H9 (cell line): ENCODE data around the gene KIF6. TPM values are rescaled to one million over a fixed set of nuclear protein-coding genes. Genes with fewer than 3 reads are reported as not detected.

Source experiments
- DNase-seq: peaks from one replicate; pipeline ENCODE4 v3.0.0-alpha.2; 2017
- H2AFZ ChIP-seq: one replicate; pipeline ENCODE4 v1.6.1; 2013; ENCODE audit warnings: mild to moderate bottlenecking, low read length, control low read depth, moderate library complexity
- H2AK5ac ChIP-seq: 2 replicates; pipeline ENCODE4 v1.6.1; 2013; ENCODE audit warnings: low read length, control low read depth, mixed read lengths; ENCODE audit not compliant: insufficient read length
- H2BK120ac ChIP-seq: one replicate; pipeline ENCODE4 v1.6.1; 2013; ENCODE audit warnings: low read depth, mild to moderate bottlenecking, low read length, control low read depth, inconsistent platforms; ENCODE audit not compliant: poor library complexity, severe bottlenecking
- H2BK12ac ChIP-seq: 2 replicates; pipeline ENCODE4 v1.6.1; 2013; ENCODE audit warnings: low read length, control low read depth, mixed read lengths, low read depth; ENCODE audit not compliant: insufficient read length
- H2BK15ac ChIP-seq: 2 replicates; pipeline ENCODE4 v1.6.1; 2013; ENCODE audit warnings: low read depth, low read length, control low read depth
- H2BK20ac ChIP-seq: one replicate; pipeline ENCODE4 v1.6.1; 2013; ENCODE audit warnings: low read depth, mild to moderate bottlenecking, low read length, control low read depth, inconsistent platforms; ENCODE audit not compliant: poor library complexity, severe bottlenecking
- H2BK5ac ChIP-seq: 2 replicates; pipeline ENCODE4 v1.6.1; 2013; ENCODE audit warnings: low read length, control low read depth, mixed read lengths; ENCODE audit not compliant: insufficient read length
- H3K14ac ChIP-seq: 2 replicates; pipeline ENCODE4 v1.6.1; 2013; ENCODE audit warnings: low read length, control low read depth; ENCODE audit not compliant: insufficient read depth
- H3K18ac ChIP-seq: 2 replicates; pipeline ENCODE4 v1.6.1; 2013; ENCODE audit warnings: low read depth, mild to moderate bottlenecking, mixed read lengths, low read length, control low read depth; ENCODE audit not compliant: insufficient read length
- H3K23ac ChIP-seq: 2 replicates; pipeline ENCODE4 v1.6.1; 2013; ENCODE audit warnings: low read length, control low read depth, mixed read lengths, low read depth; ENCODE audit not compliant: insufficient read length
- H3K23me2 ChIP-seq: 2 replicates; pipeline ENCODE4 v1.6.1; 2013; ENCODE audit warnings: low read depth, mild to moderate bottlenecking, mixed read lengths, low read length, control low read depth; ENCODE audit not compliant: insufficient read length, poor library complexity, severe bottlenecking
- H3K27ac ChIP-seq: 2 replicates; pipeline ENCODE4 v1.5.1; 2013; ENCODE audit warnings: low read length, control low read depth, mixed read lengths, low read depth; ENCODE audit not compliant: insufficient read length
- H3K27me3 ChIP-seq: 2 replicates; pipeline ENCODE4 v1.6.1; 2013; ENCODE audit warnings: low read length, control low read depth, inconsistent platforms; ENCODE audit not compliant: insufficient read depth
- H3K4ac ChIP-seq: 2 replicates; pipeline ENCODE4 v1.6.1; 2013; ENCODE audit warnings: low read depth, mild to moderate bottlenecking, control low read depth, inconsistent platforms, low read length, moderate library complexity
- H3K4me1 ChIP-seq: 2 replicates; pipeline ENCODE4 v1.6.1; 2013; ENCODE audit warnings: low read length, control low read depth, inconsistent platforms; ENCODE audit not compliant: insufficient read depth
- H3K4me2 ChIP-seq: 2 replicates; pipeline ENCODE4 v1.6.1; 2013; ENCODE audit warnings: low read length, control low read depth, mixed read lengths; ENCODE audit not compliant: insufficient read length, insufficient read depth
- H3K56ac ChIP-seq: 2 replicates; pipeline ENCODE4 v1.6.1; 2013; ENCODE audit warnings: low read depth, mild to moderate bottlenecking, mixed read lengths, low read length, control low read depth; ENCODE audit not compliant: insufficient read length
- H3K79me1 ChIP-seq: 2 replicates; pipeline ENCODE4 v1.6.1; 2013; ENCODE audit warnings: low read depth, mild to moderate bottlenecking, moderate library complexity, low read length, control low read depth, inconsistent platforms; ENCODE audit not compliant: insufficient read depth, poor library complexity, severe bottlenecking
- H3K79me2 ChIP-seq: 2 replicates; pipeline ENCODE4 v1.6.1; 2013; ENCODE audit warnings: low read length, control low read depth, inconsistent platforms; ENCODE audit not compliant: insufficient read depth
- H3K9ac ChIP-seq: 2 replicates; pipeline ENCODE4 v1.6.1; 2013; ENCODE audit warnings: low read length, control low read depth, mixed read lengths; ENCODE audit not compliant: insufficient read length; ENCODE audit errors: extremely low read depth
- H3K9me3 ChIP-seq: one replicate; pipeline ENCODE4 v1.6.1; 2013; ENCODE audit warnings: low read depth, low read length, inconsistent platforms; ENCODE audit not compliant: control insufficient read depth
- H3T11ph ChIP-seq: one replicate; pipeline ENCODE4 v1.6.1; 2013; ENCODE audit warnings: mild to moderate bottlenecking, low read length, control low read depth, inconsistent platforms
- H4K20me1 ChIP-seq: one replicate; pipeline ENCODE4 v1.6.1; 2013; ENCODE audit not compliant: control insufficient read depth, insufficient read length, insufficient read depth
- H4K5ac ChIP-seq: 2 replicates; pipeline ENCODE4 v1.6.1; 2013; ENCODE audit warnings: low read depth, mild to moderate bottlenecking, mixed read lengths, low read length, control low read depth; ENCODE audit not compliant: insufficient read length
- H4K8ac ChIP-seq: replicated peaks from 2 replicates; pipeline ENCODE4 v1.6.1; 2013; ENCODE audit warnings: low read length, control low read depth, mixed read lengths, low read depth; ENCODE audit not compliant: insufficient read length
- H4K91ac ChIP-seq: 2 replicates; pipeline ENCODE4 v1.6.1; 2013; ENCODE audit warnings: low read depth, mild to moderate bottlenecking, moderate library complexity, mixed read lengths, low read length, control low read depth; ENCODE audit not compliant: insufficient read length
- H3K27ac Mint-ChIP-seq, 3 experiments: 2 replicates in 2 of 3; 3 replicates in 1 of 3; pipeline ENCODE4 v1.8.0; 2020 to 2021; ENCODE audit warnings: mixed read lengths in 3 of 3, mild to moderate bottlenecking in 1 of 3, moderate library complexity in 1 of 3
- H3K27me3 Mint-ChIP-seq: 2 replicates; pipeline ENCODE4 v1.8.0; 2021; ENCODE audit warnings: low read depth, mild to moderate bottlenecking, moderate library complexity, mixed read lengths
- H3K36me3 Mint-ChIP-seq, 3 experiments: 2 replicates in 2 of 3; 3 replicates in 1 of 3; pipeline ENCODE4 v1.8.0; 2020 to 2021; ENCODE audit warnings: low read depth in 3 of 3, mixed read lengths in 3 of 3; ENCODE audit not compliant: insufficient read depth in 1 of 3
- H3K4me1 Mint-ChIP-seq, 2 experiments: 2 replicates each; pipeline ENCODE4 v1.8.0; 2020; ENCODE audit warnings: mixed read lengths in 2 of 2
- H3K4me3 Mint-ChIP-seq, 2 experiments: 2 replicates in 1 of 2; 3 replicates in 1 of 2; pipeline ENCODE4 v1.8.0; 2020 to 2021; ENCODE audit warnings: mild to moderate bottlenecking in 2 of 2, mixed read lengths in 2 of 2, moderate library complexity in 1 of 2
- H3K9me3 Mint-ChIP-seq, 2 experiments: 2 replicates in 1 of 2; 3 replicates in 1 of 2; pipeline ENCODE4 v1.8.0; 2020; ENCODE audit warnings: mild to moderate bottlenecking in 2 of 2, mixed read lengths in 2 of 2, moderate library complexity in 1 of 2
- CTCF ChIP-seq: fragments of 200-600 bp; sonication (generic); conservative IDR thresholded peaks from 3 replicates; pipeline ENCODE4 v1.8.0; 2021; ENCODE audit warnings: antibody characterized with exemption, mild to moderate bottlenecking
- WGBS: extraction: QIAGEN DNeasy Blood & Tissue Kit; methylation state at CpG from one replicate; pipeline ENCODE4 v1.1.7; 2013; ENCODE audit warnings: missing lambda C conversion rate, low lambda C conversion rate, mixed read lengths; ENCODE audit not compliant: insufficient read length; ENCODE audit errors: extremely low coverage; 5-methylcytosine and 5-hydroxymethylcytosine counted together
- total RNA-seq: library from RNA; stranded (reverse); gene quantifications from 2 replicates; pipeline ENCODE4 v1.2.1, GENCODE V29; 2021

Gene KIF6
- total RNA-seq, 1 experiment from 2014 or later, result 0.63 TPM

GRCh38 chr6:39330057-39330456, 395.2 kb downstream of the KIF6 start:
- Mint-ChIP-seq H3K27me3 (peaks cover 42% of the 10 kb centered on the region), H3K4me1 (no peaks in the 10 kb centered on the region; a peak in 1 of 4 replicates)

More at GRCh38 chr6:39330057-39330456, 395.2 kb downstream of the KIF6 start:
- Histone ChIP-seq H4K8ac (no peak overlapping the region), H2BK120ac (no peak overlapping the region), H3K4me2 (no peak overlapping the region), H3K14ac (no peak overlapping the region), H3K23me2 (no peaks in the 10 kb centered on the region), H3K9me3 (no peaks in the 10 kb centered on the region), H3K79me1 (no peaks in the 10 kb centered on the region), H2BK15ac (no peak overlapping the region), H3K56ac (no peak overlapping the region), H4K5ac (no peak overlapping the region), H4K91ac (no peak overlapping the region), H2BK5ac (no peak overlapping the region), H3K79me2 (no peaks in the 10 kb centered on the region), H2BK20ac (no peak overlapping the region), H3K23ac (no peak overlapping the region), H3K27me3 (no peaks in the 10 kb centered on the region; the same call in 1 of the 2 replicates), H3K4ac (no peak overlapping the region), H3K18ac (no peak overlapping the region), H3K9ac (no peak overlapping the region), H2BK12ac (no peak overlapping the region), H3K4me1 (no peaks in the 10 kb centered on the region), H2AFZ (no peak overlapping the region), H2AK5ac (no peak overlapping the region), H3K27ac (no peak overlapping the region), H4K20me1 (no peaks in the 10 kb centered on the region), H3T11ph (no peak overlapping the region)
- no CpG with 5 or more reads among the region's 3 CpGs for WGBS
- TF ChIP-seq CTCF, result no peak
- Mint-ChIP-seq H3K9me3 (no peaks in the 10 kb centered on the region), H3K4me3 (no peak overlapping the region), H3K36me3 (no peaks in the 10 kb centered on the region; a peak in 1 of 7 replicates), H3K27ac (no peak overlapping the region)
- DNase-seq, result no peak
